ENCODE measurements around the gene PABPC1L2A. TPM values are rescaled to one million over a fixed set of nuclear protein-coding genes. Genes with fewer than 3 reads are reported as not detected.
"Not testable (repeated sequence)": the region's sequence is repeated elsewhere in the genome, so short reads cannot be mapped to it uniquely, and the experiment has no call there.

Gene PABPC1L2A
- total RNA-seq: not detected

DNA sequence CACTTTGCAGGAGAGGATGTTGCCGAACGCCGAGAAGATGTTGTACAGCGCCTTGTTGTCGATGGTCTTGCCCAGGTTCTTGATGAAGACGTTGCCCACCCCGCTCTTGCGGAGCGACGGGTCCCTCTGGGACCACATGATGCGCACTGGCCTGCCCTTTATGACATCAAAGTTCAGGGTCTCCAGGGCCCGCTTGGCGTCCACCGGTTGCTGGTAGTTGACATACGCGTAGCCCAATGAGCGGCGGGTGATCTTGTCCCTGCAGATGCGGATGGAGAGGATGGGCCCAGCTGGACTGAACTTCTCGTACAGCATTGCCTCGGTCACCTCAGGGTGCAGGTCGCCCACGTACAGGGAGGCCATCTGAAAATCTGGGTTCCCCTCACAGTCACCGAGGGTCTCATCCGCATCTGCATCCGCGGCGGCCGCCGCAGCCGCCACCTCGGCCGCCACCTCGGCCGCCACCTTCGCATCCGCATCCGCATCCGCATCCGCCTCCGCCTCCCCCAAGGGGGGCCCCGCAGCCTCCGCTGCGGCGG lies at the start of gene PABPC1L2A:
TSS of gene PABPC1L2A (minus strand) at position 489 of the 539 bp plus-strand sequence. CDS start at position 363, 126 bp downstream.
- not testable (repeated sequence) for DNase-seq (ENCODE audit: low spot score in 2 of 2); H3K36me3 ChIP-seq; H3K27me3 ChIP-seq; H3K4me3 ChIP-seq; H3K27ac ChIP-seq; H3K4me1 ChIP-seq; H3K9me3 ChIP-seq
- WGBS: 89% methylated on average over 21 of the region's 45 CpGs

DNA sequence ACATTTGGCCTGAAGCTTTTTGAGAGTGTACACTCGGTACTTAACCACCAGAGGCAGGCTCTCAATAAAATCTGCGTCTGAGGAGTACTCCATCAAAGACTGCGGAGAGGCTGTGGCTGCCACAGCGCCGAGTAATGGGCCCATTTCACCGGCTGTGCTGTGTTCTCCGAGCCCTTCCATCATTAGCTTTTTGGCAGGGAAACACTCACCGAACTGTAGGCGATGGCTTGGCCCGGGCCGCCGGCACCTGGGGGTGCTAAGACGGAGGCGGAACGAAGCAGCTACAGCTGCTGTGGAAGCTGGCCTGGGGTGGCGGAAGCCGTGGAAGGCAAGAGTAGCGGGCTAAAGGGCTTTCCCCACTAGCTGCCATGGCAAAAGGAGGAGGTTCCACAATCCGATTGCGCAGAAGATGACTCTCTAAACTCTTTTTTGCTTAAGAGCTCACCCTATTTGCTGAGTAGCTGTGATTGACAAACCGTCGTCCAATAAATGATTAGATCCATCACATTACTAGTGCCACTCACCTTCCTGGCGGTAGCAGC lies 48.5 kb upstream of the PABPC1L2A start:
- WGBS: 50% methylated on average over 11 of the region's 23 CpGs
- DNase-seq (ENCODE audit: low spot score in 2 of 2): no peak
- no peak overlapping the region for H3K4me3 ChIP-seq

DNA sequence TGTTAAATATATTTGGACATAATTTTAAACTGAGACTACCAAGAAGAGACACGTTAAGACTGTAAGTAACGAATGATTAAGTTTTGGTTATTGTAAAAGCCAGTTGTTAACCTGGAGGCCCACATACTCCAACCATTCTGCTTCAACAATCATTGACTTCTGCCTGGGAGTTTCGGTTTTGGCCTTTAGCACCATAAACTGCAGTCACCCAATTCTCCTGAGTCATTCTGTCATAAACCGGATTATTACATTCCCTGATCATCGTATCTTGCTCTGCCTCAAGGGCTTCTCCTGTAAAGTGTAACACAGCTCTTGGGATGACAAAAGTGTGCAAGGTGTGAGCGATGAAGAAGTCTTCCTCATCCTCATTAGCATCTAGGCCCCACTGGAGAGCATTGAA lies 46.9 kb upstream of the PABPC1L2A start:
- Histone ChIP-seq H3K9me3 (no peaks in the 10 kb centered on the region), H3K27ac (no peak overlapping the region), H3K36me3 (no peaks in the 10 kb centered on the region), H3K27me3 (no peaks in the 10 kb centered on the region), H3K4me1 (no peaks in the 10 kb centered on the region), H3K4me3 (no peak overlapping the region)
- 83% methylated on average over 6 of the region's 6 CpGs for WGBS
- TF ChIP-seq, protein P1, sequence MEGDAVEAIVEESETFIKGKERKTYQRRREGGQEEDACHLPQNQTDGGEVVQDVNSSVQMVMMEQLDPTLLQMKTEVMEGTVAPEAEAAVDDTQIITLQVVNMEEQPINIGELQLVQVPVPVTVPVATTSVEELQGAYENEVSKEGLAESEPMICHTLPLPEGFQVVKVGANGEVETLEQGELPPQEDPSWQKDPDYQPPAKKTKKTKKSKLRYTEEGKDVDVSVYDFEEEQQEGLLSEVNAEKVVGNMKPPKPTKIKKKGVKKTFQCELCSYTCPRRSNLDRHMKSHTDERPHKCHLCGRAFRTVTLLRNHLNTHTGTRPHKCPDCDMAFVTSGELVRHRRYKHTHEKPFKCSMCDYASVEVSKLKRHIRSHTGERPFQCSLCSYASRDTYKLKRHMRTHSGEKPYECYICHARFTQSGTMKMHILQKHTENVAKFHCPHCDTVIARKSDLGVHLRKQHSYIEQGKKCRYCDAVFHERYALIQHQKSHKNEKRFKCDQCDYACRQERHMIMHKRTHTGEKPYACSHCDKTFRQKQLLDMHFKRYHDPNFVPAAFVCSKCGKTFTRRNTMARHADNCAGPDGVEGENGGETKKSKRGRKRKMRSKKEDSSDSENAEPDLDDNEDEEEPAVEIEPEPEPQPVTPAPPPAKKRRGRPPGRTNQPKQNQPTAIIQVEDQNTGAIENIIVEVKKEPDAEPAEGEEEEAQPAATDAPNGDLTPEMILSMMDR (IDR thresholded peaks at IDR 0.05): no peak
- no peak for TF ChIP-seq POLR2AphosphoS5 (IDR thresholded peaks at IDR 0.05)
- no peak for TF ChIP-seq POLR2A (IDR thresholded peaks at IDR 0.05)
- no peak for TF ChIP-seq EP300 (IDR thresholded peaks at IDR 0.05)
- no peak for DNase-seq (ENCODE audit: low spot score in 2 of 2)

More for the DNA sequence above, 48.5 kb upstream of the PABPC1L2A start:
- Histone ChIP-seq H3K36me3 (no peaks in the 10 kb centered on the region), H3K27ac (no peak overlapping the region), H3K9me3 (no peaks in the 10 kb centered on the region), H3K27me3 (no peaks in the 10 kb centered on the region), H3K4me1 (no peaks in the 10 kb centered on the region)
- TF ChIP-seq, protein P1 (IDR thresholded peaks at IDR 0.05): no peak

DNA sequence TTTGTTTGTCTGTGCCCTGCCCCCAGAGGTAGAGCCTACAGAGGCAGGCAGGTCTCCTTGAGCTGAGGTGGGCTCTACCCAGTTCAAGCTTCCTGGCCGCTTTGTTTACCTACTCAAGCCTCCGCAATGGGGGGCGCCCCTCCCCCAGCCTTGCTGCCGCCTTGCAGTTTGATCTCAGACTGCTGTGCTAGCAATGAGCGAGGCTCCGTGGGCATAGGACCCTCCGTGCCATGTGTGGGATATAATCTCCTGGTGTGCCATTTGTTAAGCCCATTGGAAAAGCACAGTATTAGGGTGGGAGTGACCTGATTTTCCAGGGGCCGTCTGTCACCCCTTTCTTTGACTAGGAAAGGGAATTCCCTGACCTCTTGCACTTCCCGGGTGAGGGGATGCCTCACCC lies 20.2 kb upstream of the PABPC1L2A start:
- DNase-seq (ENCODE audit: low spot score in 2 of 2); H3K27ac ChIP-seq; H3K4me1 ChIP-seq; H3K27me3 ChIP-seq; H3K36me3 ChIP-seq; H3K9me3 ChIP-seq; H3K4me3 ChIP-seq: not testable (repeated sequence)
- 75% methylated on average over 9 of the region's 9 CpGs for WGBS

DNA sequence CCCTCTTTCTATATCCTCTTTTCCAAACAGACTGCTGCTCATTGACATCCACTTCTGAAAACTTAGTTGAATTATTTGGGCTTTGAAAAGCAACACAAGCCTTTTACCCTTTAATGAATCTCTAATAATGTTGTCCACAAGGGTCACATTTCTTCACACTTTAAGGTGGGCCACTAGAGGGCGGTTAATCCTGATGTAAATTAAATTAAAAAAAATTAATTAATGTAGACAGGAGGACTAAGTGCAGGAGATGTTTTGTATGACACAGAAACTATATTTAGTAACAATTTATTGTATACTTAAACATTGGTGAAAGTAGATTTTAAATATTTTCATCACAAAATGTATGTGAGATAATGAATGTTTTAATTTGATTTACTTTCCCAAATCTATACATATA lies 7.5 kb upstream of the PABPC1L2A start:
- H3K27ac ChIP-seq; DNase-seq (ENCODE audit: low spot score in 2 of 2); H3K4me3 ChIP-seq; H3K27me3 ChIP-seq; H3K9me3 ChIP-seq; H3K4me1 ChIP-seq; H3K36me3 ChIP-seq: not testable (repeated sequence)
- 39% methylated on average over 1 of the region's 1 CpG for WGBS

DNA sequence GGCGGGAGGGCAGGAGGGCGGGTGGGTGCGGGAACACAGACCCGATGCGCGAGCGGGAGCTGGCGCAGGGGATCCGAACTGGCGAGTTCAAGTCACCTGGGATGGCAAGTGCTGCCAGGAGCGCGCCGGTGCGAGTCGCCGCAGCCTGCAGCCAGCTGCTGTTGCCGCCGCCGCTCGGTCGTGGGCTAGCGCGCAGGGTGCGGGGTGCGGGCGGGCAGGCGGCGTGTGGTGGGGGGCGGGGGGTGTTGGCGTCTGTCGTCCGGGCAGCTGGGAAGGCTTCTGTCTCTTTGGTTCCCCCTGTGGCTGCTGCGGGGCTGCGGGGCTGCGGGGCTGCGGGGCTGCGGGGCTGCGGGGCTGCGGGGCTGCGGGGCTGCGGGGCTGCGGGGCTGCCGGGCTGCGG lies 572 bp upstream of the PABPC1L2A start:
- no CpG with 5 or more reads among the region's 44 CpGs for WGBS
- not testable (repeated sequence) for H3K27me3 ChIP-seq; DNase-seq (ENCODE audit: low spot score in 2 of 2); H3K27ac ChIP-seq; H3K4me3 ChIP-seq; H3K36me3 ChIP-seq; H3K9me3 ChIP-seq; H3K4me1 ChIP-seq

DNA sequence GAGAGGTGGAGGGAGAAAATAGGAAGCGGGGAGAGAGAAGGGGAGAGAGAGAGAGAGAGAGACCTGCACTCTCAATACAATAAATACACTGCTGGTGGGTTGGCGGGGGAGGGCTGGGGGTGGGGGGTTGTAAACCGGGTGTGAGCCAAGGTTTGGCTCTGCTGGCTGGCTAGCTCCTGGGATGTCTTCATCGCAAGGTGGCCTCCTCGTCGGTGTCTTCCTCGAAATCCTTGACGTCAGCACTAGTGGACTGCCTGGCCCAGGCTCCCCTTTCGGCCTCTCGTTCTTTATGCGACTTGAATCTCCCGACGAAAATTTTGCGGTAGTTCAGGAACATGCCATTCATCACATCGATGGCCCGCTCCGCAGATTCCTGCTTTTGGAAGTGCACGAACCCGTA lies 715 bp downstream of the PABPC1L2A start:
- H3K4me3 ChIP-seq; H3K9me3 ChIP-seq; H3K27ac ChIP-seq; H3K4me1 ChIP-seq; H3K36me3 ChIP-seq; DNase-seq (ENCODE audit: low spot score in 2 of 2); H3K27me3 ChIP-seq: not testable (repeated sequence)
- WGBS: no CpG with 5 or more reads among the region's 19 CpGs

DNA sequence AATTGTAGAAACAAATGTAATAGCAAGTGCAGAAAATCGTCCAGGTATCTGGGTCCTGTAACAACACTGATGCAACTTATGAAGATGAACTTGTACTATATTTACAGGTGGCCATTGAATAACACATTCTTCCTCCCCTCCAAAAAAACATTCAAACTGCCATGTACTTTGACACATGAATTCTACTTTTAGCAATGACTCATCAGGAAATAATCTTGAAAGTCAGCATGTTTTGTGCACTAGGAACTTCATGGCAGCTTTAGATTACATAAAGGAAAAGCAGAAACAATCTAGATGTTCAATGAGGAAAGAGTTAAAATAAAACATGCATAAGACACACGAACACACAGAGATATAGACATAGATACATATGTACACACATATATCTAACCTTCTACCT lies 2.5 kb downstream of the PABPC1L2A start:
- 27% methylated on average over 2 of the region's 2 CpGs for WGBS
- no peak overlapping the region for H3K27ac ChIP-seq
- TF ChIP-seq POLR2A (IDR thresholded peaks at IDR 0.05) (no peak), POLR2AphosphoS5 (IDR thresholded peaks at IDR 0.05) (no peak), EP300 (IDR thresholded peaks at IDR 0.05) (no peak)
- TF ChIP-seq, protein P1 (IDR thresholded peaks at IDR 0.05): no peak

More for the DNA sequence above, 2.5 kb downstream of the PABPC1L2A start:
- Histone ChIP-seq H3K4me3 (no peak overlapping the region), H3K27me3 (no peaks in the 10 kb centered on the region), H3K36me3 (no peaks in the 10 kb centered on the region), H3K4me1 (no peaks in the 10 kb centered on the region), H3K9me3 (no peaks in the 10 kb centered on the region)
- no peak for DNase-seq (ENCODE audit: low spot score in 2 of 2)

Measured in suprapubic skin (tissue), 4 donors.